CD4-positive, alpha-beta memory T cell (primary cell): Measurements from ENCODE around the gene EIF4A2. TPM values are rescaled to one million over a fixed set of nuclear protein-coding genes. Genes with fewer than 3 reads are reported as not detected.
"Not testable (repeated sequence)": the region's sequence is repeated elsewhere in the genome, so short reads cannot be mapped to it uniquely, and the experiment has no call there.

Source experiments
- CTCF ChIA-PET: fragments of 350-600 bp; sonication (Branson Sonifier 250); formaldehyde crosslinking; loops from one replicate; lab custom pipeline; 2021; ENCODE audit warnings: inconsistent platforms; ENCODE audit not compliant: partially characterized antibody; lab: Charles Lee
- POLR2A ChIA-PET: fragments of 350-600 bp; sonication (Branson Sonifier 250); formaldehyde crosslinking; loops from one replicate; lab custom pipeline; 2021; ENCODE audit not compliant: partially characterized antibody; lab: Charles Lee
- DNase-seq, 5 donors: peaks; one replicate each; pipeline versions ENCODE4 v3.0.0 to v3.0.0-alpha.2; 2020 to 2022; ENCODE audit warnings: mixed read lengths in 1 of 5
- H3K27ac ChIP-seq: one replicate; pipeline ENCODE4 v1.7.0; 2013; ENCODE audit warnings: low read depth, low read length
- H3K27me3 ChIP-seq: 2 replicates; pipeline ENCODE4 v1.7.0; 2013; ENCODE audit warnings: mild to moderate bottlenecking, low read length, moderate library complexity; ENCODE audit not compliant: insufficient read depth
- H3K36me3 ChIP-seq: 2 replicates; pipeline ENCODE4 v1.7.0; 2013; ENCODE audit warnings: mild to moderate bottlenecking, low read length, moderate library complexity; ENCODE audit not compliant: insufficient read depth
- H3K4me1 ChIP-seq: 2 replicates; pipeline ENCODE4 v1.7.0; 2013; ENCODE audit warnings: mild to moderate bottlenecking, low read length, moderate library complexity; ENCODE audit not compliant: insufficient read depth
- H3K4me3 ChIP-seq, 2 donors: one replicate each; pipeline ENCODE4 v1.7.0; 2013; ENCODE audit warnings: low read length in 2 of 2, mild to moderate bottlenecking in 1 of 2
- H3K9me3 ChIP-seq, 2 donors: one replicate each; pipeline ENCODE4 v1.7.0; 2013; ENCODE audit warnings: low read length in 2 of 2, control low read depth in 1 of 2; ENCODE audit not compliant: control insufficient read depth in 1 of 2
- H3K27ac Mint-ChIP-seq, 7 donors: one replicate each; pipeline ENCODE4 v1.8.0; 2020 to 2021; ENCODE audit warnings: mixed read lengths in 7 of 7, mild to moderate bottlenecking in 6 of 7, inconsistent platforms in 3 of 7, moderate library complexity in 3 of 7
- H3K27me3 Mint-ChIP-seq, 2 donors: one replicate each; pipeline ENCODE4 v1.8.0; 2020 to 2021; ENCODE audit warnings: mixed read lengths in 2 of 2
- H3K36me3 Mint-ChIP-seq, 2 donors: one replicate each; pipeline ENCODE4 v1.8.0; 2020 to 2021; ENCODE audit warnings: mixed read lengths in 2 of 2, inconsistent platforms in 1 of 2, mild to moderate bottlenecking in 1 of 2
- H3K4me1 Mint-ChIP-seq, 4 donors: one replicate each; pipeline ENCODE4 v1.8.0; 2020 to 2021; ENCODE audit warnings: mixed read lengths in 4 of 4, mild to moderate bottlenecking in 1 of 4
- H3K4me3 Mint-ChIP-seq, 8 donors: one replicate each; pipeline ENCODE4 v1.8.0; 2020 to 2021; ENCODE audit warnings: mixed read lengths in 8 of 8, mild to moderate bottlenecking in 7 of 8, moderate library complexity in 6 of 8, inconsistent platforms in 3 of 8
- H3K9me3 Mint-ChIP-seq, 8 donors: one replicate each; pipeline ENCODE4 v1.8.0; 2020 to 2021; ENCODE audit warnings: mixed read lengths in 8 of 8, mild to moderate bottlenecking in 5 of 8, inconsistent platforms in 3 of 8, moderate library complexity in 1 of 8
- intact Hi-C: fragments of 100-400 bp; cut with micrococcal nuclease; formaldehyde crosslinking; loops from one replicate; pipeline ENCODE4 v1.15.1; 2023
- polyA plus RNA-seq, 2 donors: library from polyadenylated mRNA; unstranded; fragments of 300-500 nt; fragmentation: Illumina TruSeq; gene quantifications; one replicate each; pipeline ENCODE4 v1.2.3, GENCODE V29; 2021
- total RNA-seq, 2 experiments: library from RNA; stranded (reverse); gene quantifications; one replicate each; pipeline ENCODE4 v1.2.3, GENCODE V29; 2021

The EIF4A2 gene
- total and polyA plus RNA-seq, 4 experiments from 2014 or later = 242 to 632 (median 429) TPM

- Mint-ChIP-seq H3K27me3 (peaks cover 3 to 8% of the 10 kb centered on the region in 2 donors), H3K27ac (peak overlapping the region in 1 of 7 donors; percentile 4), H3K4me1 (peaks cover 5 to 15% (median 11%) of the 10 kb centered on the region in 4 donors), H3K4me3 (no peak overlapping the region), H3K36me3 (no peaks in the 10 kb centered on the region), H3K9me3 (no peaks in the 10 kb centered on the region)
- POLR2A ChIA-PET = interaction anchor here (0.6 to 2.1 kb wide), 5 partner anchors 36 to 252 kb away, joined by 3 to 12 read pairs (median 5); partner anchors contain the start of genes DNAJB11 and EIF4A2
- Histone ChIP-seq H3K4me3 (no peak overlapping the region), H3K4me1 (peaks cover 13% of the 10 kb centered on the region), H3K36me3 (no peaks in the 10 kb centered on the region), H3K9me3 (no peaks in the 10 kb centered on the region), H3K27ac (no peak overlapping the region), H3K27me3 (no peaks in the 10 kb centered on the region)
- peak in 4 of 5 donors; percentile 42 to 56 (median 46) for DNase-seq
- intact Hi-C loops = loop anchor here (1.0 kb wide), 1 partner anchor 206 kb away; no protein-coding TSS in a partner anchor
- CTCF ChIA-PET = interaction anchor here (0.7 to 9.8 kb wide), 25 partner anchors 9 to 849 kb away, joined by 3 to 278 read pairs (median 4); partner anchors contain the start of genes AHSG, DNAJB11, EIF4A2 and RPL39L
Measured at GRCh38 chr3:186821429-186822387, 38.3 kb downstream of the EIF4A2 start.

- H3K4me3 ChIP-seq, H3K27me3 ChIP-seq, intact Hi-C loops, DNase-seq, H3K36me3 ChIP-seq, H3K4me3 Mint-ChIP-seq, H3K36me3 Mint-ChIP-seq, H3K9me3 Mint-ChIP-seq, H3K9me3 ChIP-seq, H3K27ac ChIP-seq, H3K27ac Mint-ChIP-seq, H3K27me3 Mint-ChIP-seq: not testable (repeated sequence)
- H3K4me1 ChIP-seq = peaks cover 14% of the 10 kb centered on the region
- POLR2A ChIA-PET = interaction anchor here (1.4 to 2.1 kb wide), 2 partner anchors 39 to 252 kb away, joined by 5 to 12 read pairs; partner anchors contain the start of genes DNAJB11 and EIF4A2
- H3K4me1 Mint-ChIP-seq = peaks cover 5 to 16% (median 11%) of the 10 kb centered on the region in 4 donors
- CTCF ChIA-PET = interaction anchor here (0.8 to 9.8 kb wide), 15 partner anchors 10 to 849 kb away, joined by 3 to 278 read pairs (median 4); partner anchors contain the start of genes AHSG, EIF4A2 and RPL39L
Measured at GRCh38 chr3:186822388-186822759, 39.0 kb downstream of the EIF4A2 start.

DNA sequence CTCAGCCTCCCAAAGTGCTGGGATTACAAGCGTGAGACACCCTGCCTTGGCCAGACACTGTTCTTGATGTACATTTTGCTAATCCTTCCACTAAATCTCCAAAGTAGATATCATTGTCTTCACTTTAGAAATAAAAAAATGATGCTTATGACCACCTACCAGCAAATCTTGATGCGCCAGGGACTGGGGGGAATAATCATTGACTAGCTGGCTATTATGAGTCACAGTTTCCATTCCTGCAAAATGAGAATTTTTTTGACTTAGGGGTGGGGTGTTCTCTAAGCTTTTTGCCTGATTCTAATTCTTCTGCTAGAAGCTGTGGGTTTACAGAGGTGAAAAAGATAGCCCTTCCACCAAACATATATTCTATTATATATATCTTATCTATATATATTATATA, 40.0 kb downstream of the EIF4A2 start:
- peaks cover 5 to 16% (median 13%) of the 10 kb centered on the region in 4 donors for H3K4me1 Mint-ChIP-seq
- no peak overlapping the region for H3K27ac ChIP-seq
- CTCF ChIA-PET = interaction anchor here (0.7 to 9.8 kb wide), 4 partner anchors 42 to 283 kb away, joined by 3 to 278 read pairs (median 4); partner anchors contain the start of gene AHSG
- no peak overlapping the region for H3K4me3 ChIP-seq
- peaks cover 0 to 3% (median 0%) of the 10 kb centered on the region in 8 donors for H3K9me3 Mint-ChIP-seq
- DNase-seq = no peak
- no peaks in the 10 kb centered on the region for H3K36me3 ChIP-seq
- peaks cover 4 to 10% of the 10 kb centered on the region in 2 donors for H3K27me3 Mint-ChIP-seq
- H3K4me3 Mint-ChIP-seq = no peak overlapping the region
- POLR2A ChIA-PET = no interaction called here
- peaks cover 23% of the 10 kb centered on the region for H3K4me1 ChIP-seq
- H3K27me3 ChIP-seq = peaks cover 6% of the 10 kb centered on the region
- no peaks in the 10 kb centered on the region for H3K9me3 ChIP-seq
- intact Hi-C loops = no loop called here
- no peaks in the 10 kb centered on the region for H3K36me3 Mint-ChIP-seq
- H3K27ac Mint-ChIP-seq = no peak overlapping the region

- CTCF ChIA-PET = interaction anchor here (1.2 to 9.8 kb wide), 3 partner anchors 39 to 881 kb away, joined by 3 to 278 read pairs (median 5); partner anchors contain the start of gene AHSG
- peak overlapping the region in 1 of 8 donors; percentile 35 for H3K4me3 Mint-ChIP-seq
- Histone ChIP-seq H3K36me3 (no peaks in the 10 kb centered on the region), H3K27me3 (peaks cover 11% of the 10 kb centered on the region), H3K27ac (no peak overlapping the region), H3K4me3 (no peak overlapping the region), H3K4me1 (peaks cover 25% of the 10 kb centered on the region), H3K9me3 (no peaks in the 10 kb centered on the region)
- H3K36me3 Mint-ChIP-seq = no peaks in the 10 kb centered on the region
- H3K4me1 Mint-ChIP-seq = peaks cover 5 to 16% (median 13%) of the 10 kb centered on the region in 4 donors
- POLR2A ChIA-PET = interaction anchor here (1.2 to 5.0 kb wide), 2 partner anchors 41 to 208 kb away, joined by 3 to 71 read pairs; partner anchors contain the start of gene EIF4A2
- peaks cover 0 to 3% (median 0%) of the 10 kb centered on the region in 8 donors for H3K9me3 Mint-ChIP-seq
- H3K27me3 Mint-ChIP-seq = peaks cover 9 to 16% of the 10 kb centered on the region in 2 donors
- DNase-seq = no peak
- H3K27ac Mint-ChIP-seq = no peak overlapping the region
- intact Hi-C loops = loop anchor here (5.0 kb wide), 2 partner anchors 313 to 567 kb away; partner anchors contain the start of gene RPL39L
Measured at GRCh38 chr3:186824430-186825139, 41.2 kb downstream of the EIF4A2 start.

- H3K27me3 ChIP-seq = peaks cover 11% of the 10 kb centered on the region
- H3K9me3 ChIP-seq = no peaks in the 10 kb centered on the region
- no peaks in the 10 kb centered on the region for H3K36me3 ChIP-seq
- H3K27me3 Mint-ChIP-seq = peaks cover 15 to 23% of the 10 kb centered on the region in 2 donors
- intact Hi-C loops = loop anchor here (5.0 kb wide), 2 partner anchors 312 to 568 kb away; partner anchors contain the start of gene RPL39L
- peaks cover 25% of the 10 kb centered on the region for H3K4me1 ChIP-seq
- H3K36me3 Mint-ChIP-seq = no peaks in the 10 kb centered on the region
- ChIA-PET POLR2A (interaction anchor here (1.2 to 5.0 kb wide), 3 partner anchors 19 to 209 kb away, joined by 3 to 71 read pairs (median 16); partner anchors contain the start of genes EIF4A2 and RFC4), CTCF (interaction anchor here (1.2 to 9.8 kb wide), 3 partner anchors 40 to 882 kb away, joined by 3 to 278 read pairs (median 5); partner anchors contain the start of gene AHSG)
- no peak overlapping the region for H3K27ac ChIP-seq
- H3K4me3 Mint-ChIP-seq = peak overlapping the region in 6 of 8 donors; percentile 25 to 93 (median 72)
- no peak overlapping the region for H3K4me3 ChIP-seq
- H3K27ac Mint-ChIP-seq = peak overlapping the region in 2 of 7 donors; percentile 36 to 46
- H3K9me3 Mint-ChIP-seq = peaks cover 0 to 3% (median 0%) of the 10 kb centered on the region in 8 donors
- DNase-seq = no peak
- peaks cover 5 to 16% (median 12%) of the 10 kb centered on the region in 4 donors for H3K4me1 Mint-ChIP-seq
Measured at GRCh38 chr3:186825294-186825821, 42.0 kb downstream of the EIF4A2 start.

GRCh38 chr3:186825872-186826409, 42.6 kb downstream of the EIF4A2 start:
- H3K9me3 Mint-ChIP-seq = peaks cover 0 to 3% (median 0%) of the 10 kb centered on the region in 8 donors
- ChIA-PET CTCF (interaction anchor here (9.8 kb wide), 1 partner anchor 212 kb away, joined by 278 read pairs; the partner anchor contains the start of gene AHSG), POLR2A (interaction anchor here (0.6 to 5.0 kb wide), 5 partner anchors 19 to 209 kb away, joined by 3 to 71 read pairs (median 6); partner anchors contain the start of genes EIF4A2 and RFC4)
- peak overlapping the region in 2 of 7 donors; percentile 31 to 36 for H3K27ac Mint-ChIP-seq
- H3K36me3 Mint-ChIP-seq = no peaks in the 10 kb centered on the region
- peaks cover 21 to 28% of the 10 kb centered on the region in 2 donors for H3K27me3 Mint-ChIP-seq
- Histone ChIP-seq H3K4me3 (no peak overlapping the region), H3K4me1 (peaks cover 25% of the 10 kb centered on the region), H3K36me3 (no peaks in the 10 kb centered on the region), H3K9me3 (no peaks in the 10 kb centered on the region), H3K27ac (no peak overlapping the region), H3K27me3 (peaks cover 15% of the 10 kb centered on the region)
- peaks cover 5 to 16% (median 12%) of the 10 kb centered on the region in 4 donors for H3K4me1 Mint-ChIP-seq
- no peak for DNase-seq
- intact Hi-C loops = loop anchor here (5.0 kb wide), 2 partner anchors 311 to 569 kb away; partner anchors contain the start of gene RPL39L
- peak overlapping the region; percentile 44 to 93 (median 72) for H3K4me3 Mint-ChIP-seq
